Measurements from ENCODE around the gene ATF1. TPM values are rescaled to one million over a fixed set of nuclear protein-coding genes. Genes with fewer than 3 reads are reported as not detected.

ATF1 gene
- total RNA-seq, 1 donor from 2014 or later, result 47.0 TPM

GRCh38 chr12:50786498-50787231, 22.8 kb downstream of the ATF1 start:
- Histone ChIP-seq H3K36me3 (peaks cover 17% of the 10 kb centered on the region), H3K4me3 (no peak overlapping the region), H3K27me3 (ENCODE audit: low read depth) (no peaks in the 10 kb centered on the region), H3K4me1 (peaks cover 13% of the 10 kb centered on the region), H3K27ac (peak overlapping the region; percentile 66), H3K9me3 (peaks cover 4% of the 10 kb centered on the region)
- TF ChIP-seq CTCF (IDR thresholded peaks at IDR 0.05), result no peak
- intact Hi-C loops (cut with DNase I), result no loop called here
- ATAC-seq (peak; percentile 95 to 96), DNase-seq (no peak)

GRCh38 chr12:50787618-50788017, 23.7 kb downstream of the ATF1 start:
- H3K9me3 ChIP-seq, result peaks cover 4% of the 10 kb centered on the region
- peaks cover 13% of the 10 kb centered on the region for H3K4me1 ChIP-seq
- intact Hi-C loops (cut with DNase I), result no loop called here
- ATAC-seq (no peak), DNase-seq (no peak)
- TF ChIP-seq CTCF (IDR thresholded peaks at IDR 0.05), result no peak
- peaks cover 12% of the 10 kb centered on the region for H3K36me3 ChIP-seq
- H3K4me3 ChIP-seq, result no peak overlapping the region
- no peaks in the 10 kb centered on the region for H3K27me3 ChIP-seq (ENCODE audit: low read depth)
- peak overlapping the region; percentile 58 for H3K27ac ChIP-seq

GRCh38 chr12:50788561-50788960, 24.7 kb downstream of the ATF1 start:
- no peak overlapping the region for H3K27ac ChIP-seq
- TF ChIP-seq CTCF (IDR thresholded peaks at IDR 0.05), result no peak
- DNase-seq, result no peak

GRCh38 chr12:50790081-50790480, 26.2 kb downstream of the ATF1 start:
- Histone ChIP-seq H3K27me3 (ENCODE audit: low read depth) (no peaks in the 10 kb centered on the region), H3K9me3 (peaks cover 4% of the 10 kb centered on the region), H3K36me3 (no peaks in the 10 kb centered on the region), H3K27ac (no peak overlapping the region), H3K4me1 (peaks cover 7% of the 10 kb centered on the region), H3K4me3 (no peak overlapping the region)
- ATAC-seq (no peak), DNase-seq (no peak)
- intact Hi-C loops (cut with DNase I), result no loop called here
- TF ChIP-seq CTCF (IDR thresholded peaks at IDR 0.05), result no peak

More at GRCh38 chr12:50788561-50788960, 24.7 kb downstream of the ATF1 start:
- Histone ChIP-seq H3K27me3 (ENCODE audit: low read depth) (no peaks in the 10 kb centered on the region), H3K36me3 (peaks cover 6% of the 10 kb centered on the region), H3K4me3 (no peak overlapping the region), H3K9me3 (peaks cover 4% of the 10 kb centered on the region), H3K4me1 (peaks cover 13% of the 10 kb centered on the region)
- intact Hi-C loops (cut with DNase I), result no loop called here
- ATAC-seq, result no peak

GRCh38 chr12:50799908-50800307, 36.0 kb downstream of the ATF1 start:
- ATAC-seq (no peak), DNase-seq (no peak)
- peaks cover 11% of the 10 kb centered on the region for H3K9me3 ChIP-seq
- no peak for TF ChIP-seq CTCF (IDR thresholded peaks at IDR 0.05)
- intact Hi-C loops (cut with DNase I), result no loop called here
- no peak overlapping the region for H3K27ac ChIP-seq
- H3K4me3 ChIP-seq, result no peak overlapping the region
- no peaks in the 10 kb centered on the region for H3K27me3 ChIP-seq (ENCODE audit: low read depth)
- peaks cover 43% of the 10 kb centered on the region for H3K36me3 ChIP-seq
- no peaks in the 10 kb centered on the region for H3K4me1 ChIP-seq

Data from lower lobe of right lung (tissue), 2 donors.